K562 (cell line): Measurements from ENCODE around the gene DIAPH1. TPM values are rescaled to one million over a fixed set of nuclear protein-coding genes. Genes with fewer than 3 reads are reported as not detected.

ENCODE experiments used
- CBFA2T3 ChIP-seq: fragments of 450-650 bp; IDR thresholded peaks from 2 replicates; pipeline ENCODE4 v1.6.1; 2017
- CEBPG ChIP-seq, 3 experiments: fragments of 200-800 bp in 1 of 3; sonication (Bioruptor generic) in 1 of 3; sonication (generic) in 1 of 3; formaldehyde crosslinking in 1 of 3; IDR thresholded peaks in 2 of 3; conservative IDR thresholded peaks in 1 of 3; 2 replicates each; pipeline versions ENCODE4 v1.6.1 to v1.8.0; 2016 to 2022; ENCODE audit warnings: missing compliant biosample characterization in 2 of 3, missing genetic modification characterization in 2 of 3, mild to moderate bottlenecking in 1 of 3, missing genetic modification reagents in 1 of 3
- GABPA ChIP-seq: fragments of 200-800 bp; sonication (Bioruptor generic); conservative IDR thresholded peaks from 2 replicates; pipeline ENCODE4 v1.6.1; 2016; ENCODE audit warnings: low read depth, missing genetic modification characterization, missing compliant biosample characterization
- IRF2 ChIP-seq: sonication (generic); formaldehyde crosslinking; IDR thresholded peaks from 2 replicates; pipeline ENCODE4 v1.8.1; 2022; ENCODE audit warnings: mild to moderate bottlenecking, missing genetic modification reagents
- MEF2A ChIP-seq: IDR thresholded peaks from 2 replicates; pipeline ENCODE4 v1.6.1; 2011; ENCODE audit warnings: low read depth, mild to moderate bottlenecking, low read length, moderate library complexity; ENCODE audit not compliant: control insufficient read depth
- NCOA6 ChIP-seq: fragments of 450-650 bp; IDR thresholded peaks from 2 replicates; pipeline ENCODE4 v1.6.1; 2017; ENCODE audit warnings: mild to moderate bottlenecking
- NUFIP1 ChIP-seq: fragments of 450-650 bp; IDR thresholded peaks from 2 replicates; pipeline ENCODE4 v1.6.1; 2018; ENCODE audit not compliant: partially characterized antibody
- SMAD4 ChIP-seq: fragments of 250-450 bp; sonication (Bioruptor Pico); conservative IDR thresholded peaks from 2 replicates; pipeline ENCODE4 v1.8.0; 2021; ENCODE audit warnings: inconsistent platforms, mild to moderate bottlenecking, moderate library complexity
- STAT5B ChIP-seq: fragments of 250-450 bp; sonication (Bioruptor Pico); IDR thresholded peaks from 2 replicates; pipeline ENCODE4 v1.8.0; 2021; ENCODE audit warnings: mild to moderate bottlenecking, inconsistent platforms
- TAF9B ChIP-seq: fragments of 450-650 bp; IDR thresholded peaks from 2 replicates; pipeline ENCODE4 v1.6.1; 2018; ENCODE audit warnings: mild to moderate bottlenecking; ENCODE audit not compliant: partially characterized antibody
- ZC3H11A ChIP-seq: IDR thresholded peaks from 2 replicates; pipeline ENCODE4 v1.6.1; 2012; ENCODE audit warnings: low read depth, low read length, improper control_type of control experiment
- ZC3H8 ChIP-seq: fragments of 450-650 bp; IDR thresholded peaks from 2 replicates; pipeline ENCODE4 v1.6.1; 2017
- ZFX ChIP-seq: sonication (generic); formaldehyde crosslinking; IDR thresholded peaks from 2 replicates; pipeline ENCODE4 v1.8.0; 2022; ENCODE audit warnings: mild to moderate bottlenecking, missing genetic modification reagents, moderate library complexity
- ZNF253 ChIP-seq: fragments of 250-450 bp; sonication (Bioruptor Pico); conservative IDR thresholded peaks from 2 replicates; pipeline ENCODE4 v1.6.1; 2021; ENCODE audit warnings: mild to moderate bottlenecking
- polyA plus RNA-seq, 8 experiments: library from polyadenylated mRNA; depleted of rRNA in 4 of 8; stranded (reverse) in 5 of 8; unstranded in 3 of 8; fragments of >200 nt; fragmentation: Nextera tagmentation in 2 of 8; fragmentation: Illumina TruSeq in 1 of 8; extraction: Ambion mirVana in 2 of 8; extraction: Trizol in 1 of 8; gene quantifications; 2 replicates each; pipeline versions ENCODE4 v1.2.1 to v1.2.3, GENCODE V29; 2011 to 2014; ENCODE audit warnings: inconsistent platforms in 1 of 8, missing spikeins in 1 of 8
- total RNA-seq, 7 experiments: library from RNA; depleted of rRNA in 6 of 7; stranded (reverse); fragments of >200 nt in 6 of 7; fragmentation: Illumina TruSeq in 2 of 7; extraction: Trizol in 2 of 7; gene quantifications; 2 replicates each; pipeline versions ENCODE4 v1.2.1 to v1.2.3, GENCODE V29; 2011 to 2021; ENCODE audit warnings: low replicate concordance in 1 of 7
- TF ChIP-seq, protein P1 (sequence below): fragments of 450-650 bp; formaldehyde crosslinking; IDR thresholded peaks from 2 replicates; pipeline ENCODE4 v1.4.0; 2020; ENCODE audit warnings: mild to moderate bottlenecking
- TF ChIP-seq, protein P2 (sequence below): fragments of 450-650 bp; conservative IDR thresholded peaks from 2 replicates; pipeline ENCODE4 v1.6.1; 2016; ENCODE audit warnings: missing genetic modification characterization, low read depth, mild to moderate bottlenecking, control low read depth, missing compliant biosample characterization
- TF ChIP-seq, protein P3 (sequence below): IDR thresholded peaks from 2 replicates; pipeline ENCODE4 v1.6.1; 2014; ENCODE audit warnings: antibody characterized with exemption
- TF ChIP-seq, protein P4 (sequence below), 2 experiments: fragments of 200-800 bp in 1 of 2; sonication (Bioruptor generic) in 1 of 2; sonication (generic) in 1 of 2; formaldehyde crosslinking in 1 of 2; IDR thresholded peaks in 1 of 2; conservative IDR thresholded peaks in 1 of 2; 2 replicates each; pipeline versions ENCODE4 v1.5.0 to v1.6.1; 2016 to 2020; ENCODE audit warnings: missing compliant biosample characterization in 1 of 2, missing genetic modification characterization in 1 of 2, missing genetic modification reagents in 1 of 2

Gene DIAPH1
- total and polyA plus RNA-seq, 9 of the 15 experiments (the other 6 are each of a cell fraction or from before 2014, with no cell fraction given): 60.8 to 328 (median 97.8) TPM

DNA sequence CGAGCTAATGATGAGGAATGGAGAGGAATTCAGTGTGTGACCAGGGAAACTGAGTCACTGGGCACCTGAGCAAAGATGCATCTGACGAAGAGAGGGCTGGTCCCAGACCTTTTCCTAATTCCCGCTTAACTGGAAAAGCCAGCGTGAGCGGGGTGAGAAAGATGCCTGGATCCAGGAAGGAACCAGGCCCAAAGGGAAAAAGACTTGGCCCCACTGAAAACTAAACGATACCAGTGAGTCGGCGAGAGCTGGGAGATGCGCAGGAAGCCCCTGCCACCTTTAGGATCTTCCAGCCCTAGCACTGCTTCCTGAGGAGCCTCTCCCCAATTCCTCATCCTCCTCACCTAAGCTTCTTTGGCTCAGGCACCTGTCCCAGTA, 32.9 kb upstream of the DIAPH1 start (continued):
- no peak for TF ChIP-seq NUFIP1
- TF ChIP-seq NCOA6: no peak
- no peak for TF ChIP-seq CBFA2T3
- TF ChIP-seq TAF9B: no peak
- TF ChIP-seq, protein P1, sequence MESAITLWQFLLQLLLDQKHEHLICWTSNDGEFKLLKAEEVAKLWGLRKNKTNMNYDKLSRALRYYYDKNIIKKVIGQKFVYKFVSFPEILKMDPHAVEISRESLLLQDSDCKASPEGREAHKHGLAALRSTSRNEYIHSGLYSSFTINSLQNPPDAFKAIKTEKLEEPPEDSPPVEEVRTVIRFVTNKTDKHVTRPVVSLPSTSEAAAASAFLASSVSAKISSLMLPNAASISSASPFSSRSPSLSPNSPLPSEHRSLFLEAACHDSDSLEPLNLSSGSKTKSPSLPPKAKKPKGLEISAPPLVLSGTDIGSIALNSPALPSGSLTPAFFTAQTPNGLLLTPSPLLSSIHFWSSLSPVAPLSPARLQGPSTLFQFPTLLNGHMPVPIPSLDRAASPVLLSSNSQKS (CRISPR knock-in tag): no peak
- TF ChIP-seq MEF2A: no peak
- no peak for TF ChIP-seq ZNF253
- peak; percentile 63 for TF ChIP-seq ZFX (CRISPR knock-in tag)
- TF ChIP-seq ZC3H8: no peak
- no peak for TF ChIP-seq ZC3H11A
- TF ChIP-seq, protein P2, sequence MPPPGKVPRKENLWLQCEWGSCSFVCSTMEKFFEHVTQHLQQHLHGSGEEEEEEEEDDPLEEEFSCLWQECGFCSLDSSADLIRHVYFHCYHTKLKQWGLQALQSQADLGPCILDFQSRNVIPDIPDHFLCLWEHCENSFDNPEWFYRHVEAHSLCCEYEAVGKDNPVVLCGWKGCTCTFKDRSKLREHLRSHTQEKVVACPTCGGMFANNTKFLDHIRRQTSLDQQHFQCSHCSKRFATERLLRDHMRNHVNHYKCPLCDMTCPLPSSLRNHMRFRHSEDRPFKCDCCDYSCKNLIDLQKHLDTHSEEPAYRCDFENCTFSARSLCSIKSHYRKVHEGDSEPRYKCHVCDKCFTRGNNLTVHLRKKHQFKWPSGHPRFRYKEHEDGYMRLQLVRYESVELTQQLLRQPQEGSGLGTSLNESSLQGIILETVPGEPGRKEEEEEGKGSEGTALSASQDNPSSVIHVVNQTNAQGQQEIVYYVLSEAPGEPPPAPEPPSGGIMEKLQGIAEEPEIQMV (tag): no peak
- TF ChIP-seq SMAD4: 0 out of 2 replicates have a peak, but pooled peaks have one; percentile 32
- TF ChIP-seq GABPA (tag): 0 out of 2 replicates have a peak, but pooled peaks have one; percentile 13
- no peak for TF ChIP-seq CEBPG (CRISPR knock-in tag; IDR thresholded peaks at IDR 0.05)
- no peak for TF ChIP-seq CEBPG (tag; conservative IDR thresholded peaks at IDR 0.05 in 1 of 2, IDR thresholded peaks at IDR 0.05 in 1 of 2)
- no peak for TF ChIP-seq STAT5B
- TF ChIP-seq, protein P3, sequence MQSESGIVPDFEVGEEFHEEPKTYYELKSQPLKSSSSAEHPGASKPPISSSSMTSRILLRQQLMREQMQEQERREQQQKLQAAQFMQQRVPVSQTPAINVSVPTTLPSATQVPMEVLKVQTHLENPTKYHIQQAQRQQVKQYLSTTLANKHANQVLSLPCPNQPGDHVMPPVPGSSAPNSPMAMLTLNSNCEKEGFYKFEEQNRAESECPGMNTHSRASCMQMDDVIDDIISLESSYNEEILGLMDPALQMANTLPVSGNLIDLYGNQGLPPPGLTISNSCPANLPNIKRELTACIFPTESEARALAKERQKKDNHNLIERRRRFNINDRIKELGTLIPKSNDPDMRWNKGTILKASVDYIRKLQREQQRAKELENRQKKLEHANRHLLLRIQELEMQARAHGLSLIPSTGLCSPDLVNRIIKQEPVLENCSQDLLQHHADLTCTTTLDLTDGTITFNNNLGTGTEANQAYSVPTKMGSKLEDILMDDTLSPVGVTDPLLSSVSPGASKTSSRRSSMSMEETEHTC: no peak
- TF ChIP-seq IRF2 (CRISPR knock-in tag): no peak
- TF ChIP-seq, protein P4, sequence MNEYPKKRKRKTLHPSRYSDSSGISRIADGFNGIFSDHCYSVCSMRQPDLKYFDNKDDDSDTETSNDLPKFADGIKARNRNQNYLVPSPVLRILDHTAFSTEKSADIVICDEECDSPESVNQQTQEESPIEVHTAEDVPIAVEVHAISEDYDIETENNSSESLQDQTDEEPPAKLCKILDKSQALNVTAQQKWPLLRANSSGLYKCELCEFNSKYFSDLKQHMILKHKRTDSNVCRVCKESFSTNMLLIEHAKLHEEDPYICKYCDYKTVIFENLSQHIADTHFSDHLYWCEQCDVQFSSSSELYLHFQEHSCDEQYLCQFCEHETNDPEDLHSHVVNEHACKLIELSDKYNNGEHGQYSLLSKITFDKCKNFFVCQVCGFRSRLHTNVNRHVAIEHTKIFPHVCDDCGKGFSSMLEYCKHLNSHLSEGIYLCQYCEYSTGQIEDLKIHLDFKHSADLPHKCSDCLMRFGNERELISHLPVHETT (CRISPR knock-in tag; conservative IDR thresholded peaks at IDR 0.05 in 1 of 2, IDR thresholded peaks at IDR 0.05 in 1 of 2): no peak
- TF ChIP-seq, all 486 proteins: peak for 5
